Ectodermal cell (in vitro differentiated cells): ENCODE results near the gene USP54.
"Not testable (repeated sequence)": the region's sequence is repeated elsewhere in the genome, so short reads cannot be mapped to it uniquely, and the experiment has no call there.

Source experiments
- H3K27ac ChIP-seq: 2 replicates; pipeline ENCODE4 v1.7.0; 2013; ENCODE audit warnings: mild to moderate bottlenecking, low read depth, low read length; ENCODE audit not compliant: insufficient read depth, poor library complexity, severe bottlenecking
- H3K27me3 ChIP-seq: 2 replicates; pipeline ENCODE4 v1.7.0; 2013; ENCODE audit warnings: mild to moderate bottlenecking, low read length; ENCODE audit not compliant: insufficient read depth, control insufficient read depth, poor library complexity, severe bottlenecking
- H3K36me3 ChIP-seq: one replicate; pipeline ENCODE4 v1.7.0; 2013; ENCODE audit warnings: low read length; ENCODE audit not compliant: control insufficient read depth, insufficient read depth
- H3K4me1 ChIP-seq: one replicate; pipeline ENCODE4 v1.7.0; 2013; ENCODE audit warnings: low read length; ENCODE audit not compliant: control insufficient read depth, insufficient read depth
- H3K4me3 ChIP-seq: 2 replicates; pipeline ENCODE4 v1.7.0; 2013; ENCODE audit warnings: low read depth, low read length, control low read depth; ENCODE audit not compliant: insufficient read depth
- H3K9me3 ChIP-seq: 2 replicates; pipeline ENCODE4 v1.7.0; 2013; ENCODE audit warnings: mild to moderate bottlenecking, low read length, moderate library complexity; ENCODE audit not compliant: control insufficient read depth
- WGBS, 2 experiments: methylation state at CpG; one replicate each; pipeline ENCODE4 v1.1.7; 2013; ENCODE audit warnings: missing lambda C conversion rate in 2 of 2; 5-methylcytosine and 5-hydroxymethylcytosine counted together

USP54 gene

DNA sequence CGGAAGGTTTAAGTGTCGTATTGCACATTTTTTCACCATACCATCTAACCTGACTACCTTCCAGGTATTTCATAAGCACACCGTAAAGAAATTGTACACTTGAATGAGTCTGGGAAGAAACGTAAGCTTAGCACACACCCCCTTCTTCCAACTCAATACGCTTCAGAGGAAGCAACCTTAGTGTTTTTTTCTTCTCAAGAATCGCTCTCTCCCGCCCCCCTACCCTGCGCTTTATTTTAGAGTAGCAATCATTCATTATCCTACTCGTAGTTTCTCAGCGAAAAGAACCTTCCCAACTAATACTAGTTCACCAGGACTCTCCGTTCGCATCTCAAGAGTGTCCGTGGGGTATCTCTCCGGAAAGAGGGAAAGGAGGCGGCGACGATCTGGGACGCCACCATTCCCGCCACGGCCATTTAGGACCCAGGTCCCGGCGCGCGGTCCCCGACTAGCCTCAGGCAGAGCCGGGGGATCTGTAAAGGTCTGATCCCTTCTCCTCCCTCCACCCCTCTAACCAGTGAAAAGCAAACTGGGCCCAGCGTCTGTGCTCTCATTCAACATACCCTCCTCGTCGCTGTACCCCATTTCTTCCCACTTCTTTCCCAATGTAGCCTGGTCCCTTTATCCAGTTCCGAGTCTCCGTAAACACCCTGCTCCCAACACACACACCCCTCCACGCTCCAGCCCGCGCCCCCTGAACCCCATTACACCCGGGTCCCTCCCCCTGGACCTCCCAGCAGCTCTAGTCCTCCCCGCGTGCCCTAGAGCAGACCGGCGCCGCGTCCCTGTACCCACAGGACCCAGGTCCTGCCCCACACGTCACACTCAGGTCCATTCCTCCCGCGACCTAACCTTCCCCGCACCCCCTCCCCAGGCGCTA, 34.1 kb upstream of the USP54 start:
- no peaks in the 10 kb centered on the region for H3K27me3 ChIP-seq
- H3K9me3 ChIP-seq: no peaks in the 10 kb centered on the region
- H3K4me3 ChIP-seq: peak overlapping the region; percentile 60
- H3K4me1 ChIP-seq: no peaks in the 10 kb centered on the region
- no peaks in the 10 kb centered on the region for H3K36me3 ChIP-seq
- 1% methylated on average over 46 of the region's 46 CpGs for WGBS, 2 experiments
- H3K27ac ChIP-seq: peak overlapping the region; percentile 93

DNA sequence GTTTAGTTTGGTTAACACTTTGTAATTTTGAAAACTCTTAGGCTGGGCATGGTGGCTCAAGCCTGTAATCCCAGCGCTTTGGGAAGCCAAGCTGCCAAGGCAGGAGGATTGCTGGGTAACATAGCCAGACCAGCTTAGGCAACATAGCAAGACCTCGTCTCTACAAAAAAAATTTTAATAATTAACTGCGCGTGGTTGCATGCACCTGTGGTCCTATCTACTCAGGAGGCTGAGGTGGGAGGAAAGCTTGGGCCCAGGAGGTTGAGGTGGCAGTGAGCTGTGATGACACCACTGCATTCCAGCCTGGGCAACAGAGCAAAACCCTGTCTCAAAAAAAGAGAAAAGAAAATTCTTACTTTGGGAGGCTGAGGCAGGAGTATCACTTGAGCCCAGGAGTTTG, 31.9 kb upstream of the USP54 start:
- no peaks in the 10 kb centered on the region for H3K9me3 ChIP-seq
- no peak overlapping the region for H3K27ac ChIP-seq
- no peak overlapping the region for H3K4me3 ChIP-seq
- no peaks in the 10 kb centered on the region for H3K36me3 ChIP-seq
- 87 to 97% methylated on average over 4 of the region's 4 CpGs for WGBS, 2 experiments
- H3K4me1 ChIP-seq: no peaks in the 10 kb centered on the region
- H3K27me3 ChIP-seq: no peaks in the 10 kb centered on the region

DNA sequence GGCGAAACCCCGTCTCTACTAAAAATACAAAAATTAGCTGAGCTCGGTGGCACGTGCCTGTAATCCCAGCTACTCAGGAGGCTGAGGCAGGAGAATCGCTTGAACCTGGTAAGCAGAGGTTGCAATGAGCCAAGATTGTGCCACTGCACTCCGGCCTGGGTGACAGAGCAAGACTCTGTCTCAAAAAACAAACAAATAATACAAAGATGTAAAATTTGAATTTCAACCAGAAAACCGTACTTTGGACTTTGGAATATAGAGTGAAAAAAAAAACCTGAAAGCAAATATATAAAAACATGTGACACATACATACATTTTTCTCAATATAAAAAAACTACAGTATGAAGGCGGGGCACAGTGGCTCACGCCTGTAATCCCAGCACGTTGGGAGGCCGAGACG, 29.8 kb upstream of the USP54 start:
- H3K27me3 ChIP-seq, H3K9me3 ChIP-seq, H3K4me1 ChIP-seq, H3K36me3 ChIP-seq, H3K27ac ChIP-seq, H3K4me3 ChIP-seq: not testable (repeated sequence)
- 92 to 96% methylated on average over 11 of the region's 12 CpGs for WGBS, 2 experiments

DNA sequence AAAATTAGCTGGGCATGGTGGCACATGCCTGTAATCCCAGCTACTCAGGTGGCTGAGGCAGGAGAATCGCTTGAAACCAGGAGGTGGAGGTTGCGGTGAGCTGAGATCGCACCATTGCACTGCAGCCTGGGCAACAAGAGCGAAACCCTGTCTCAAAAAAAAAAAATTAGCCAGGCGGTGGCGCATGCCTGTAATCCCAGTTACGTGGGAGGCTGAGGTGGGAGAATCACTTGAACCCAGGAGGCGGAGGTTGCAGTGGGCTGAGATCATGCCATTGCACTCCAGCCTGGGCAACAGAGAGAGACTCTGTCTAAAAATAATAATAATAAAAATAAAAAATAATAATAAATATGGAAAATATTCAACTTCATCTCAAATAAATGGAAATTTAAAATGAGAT, 26.0 kb upstream of the USP54 start:
- not testable (repeated sequence) for H3K9me3 ChIP-seq, H3K36me3 ChIP-seq, H3K27ac ChIP-seq, H3K27me3 ChIP-seq, H3K4me3 ChIP-seq, H3K4me1 ChIP-seq
- WGBS, 2 experiments: 94 to 96% methylated on average over 8 of the region's 8 CpGs

DNA sequence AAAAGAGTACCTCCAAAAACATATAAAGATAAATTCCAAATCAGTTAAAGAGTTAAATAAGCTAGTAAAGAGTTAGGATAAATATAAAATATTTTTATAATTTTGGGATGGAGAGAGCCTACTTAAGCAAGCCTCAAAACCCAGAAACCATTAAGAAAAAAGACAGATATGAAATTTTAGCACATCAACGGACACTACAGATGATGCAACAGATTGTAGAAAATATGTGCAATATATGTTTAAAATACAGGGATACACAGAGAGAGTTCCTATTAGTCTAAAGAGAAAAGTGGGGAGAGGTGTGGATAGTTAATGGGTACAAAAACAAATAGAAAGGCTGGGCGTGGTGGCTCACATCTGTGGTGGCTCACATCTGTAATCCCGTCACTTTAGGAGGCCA, 23.6 kb upstream of the USP54 start:
- 93 to 98% methylated on average over 3 of the region's 3 CpGs for WGBS, 2 experiments
- no peaks in the 10 kb centered on the region for H3K36me3 ChIP-seq
- H3K9me3 ChIP-seq: no peaks in the 10 kb centered on the region
- H3K4me3 ChIP-seq: no peak overlapping the region
- no peaks in the 10 kb centered on the region for H3K4me1 ChIP-seq
- H3K27me3 ChIP-seq: no peaks in the 10 kb centered on the region
- H3K27ac ChIP-seq: no peak overlapping the region

DNA sequence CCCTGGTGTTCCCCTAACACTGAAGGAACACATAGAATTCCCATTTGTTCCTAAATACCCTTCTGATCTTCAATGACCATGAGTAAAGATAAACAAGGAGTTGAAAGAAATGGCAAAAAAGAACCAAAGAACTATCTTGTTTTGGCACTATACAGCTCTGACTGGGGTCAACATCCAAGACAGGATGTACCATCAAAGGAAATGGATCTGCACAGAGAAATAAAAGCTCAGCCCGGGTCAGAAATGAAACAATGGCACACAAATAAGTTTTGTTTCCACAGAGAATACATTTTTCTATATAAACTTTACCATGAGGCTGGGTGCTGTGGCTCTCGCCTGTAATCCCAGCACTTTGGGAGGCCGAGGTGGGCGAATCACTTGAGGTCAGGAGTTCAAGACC, 18.0 kb upstream of the USP54 start:
- H3K36me3 ChIP-seq: no peaks in the 10 kb centered on the region
- no peaks in the 10 kb centered on the region for H3K27me3 ChIP-seq
- 91 to 93% methylated on average over 4 of the region's 4 CpGs for WGBS, 2 experiments
- H3K4me1 ChIP-seq: no peaks in the 10 kb centered on the region
- H3K27ac ChIP-seq: no peak overlapping the region
- no peaks in the 10 kb centered on the region for H3K9me3 ChIP-seq
- no peak overlapping the region for H3K4me3 ChIP-seq

DNA sequence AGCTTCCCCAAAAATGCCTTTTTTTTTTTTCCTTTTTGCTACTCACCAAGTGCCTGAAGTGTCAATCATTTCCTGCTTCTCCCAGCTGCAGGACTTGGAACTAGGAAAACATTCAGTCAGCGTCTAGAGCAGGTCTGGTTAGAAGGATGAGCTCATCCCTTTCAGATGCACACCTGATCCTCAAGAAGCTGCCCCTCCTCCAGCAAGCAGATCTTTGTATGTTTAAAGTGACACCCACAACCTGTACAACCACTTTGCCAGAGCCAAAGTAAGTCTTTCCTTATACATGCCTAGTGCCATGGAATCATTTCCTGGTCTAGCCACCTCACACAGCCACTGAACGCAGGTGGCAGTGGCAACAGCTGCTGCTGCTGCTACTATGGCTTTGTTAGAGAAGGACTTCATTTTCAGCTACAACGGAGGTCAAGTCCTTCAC, 10.4 kb upstream of the USP54 start:
- Histone ChIP-seq H3K27me3 (no peaks in the 10 kb centered on the region), H3K9me3 (no peaks in the 10 kb centered on the region), H3K4me3 (no peak overlapping the region), H3K4me1 (no peaks in the 10 kb centered on the region), H3K36me3 (no peaks in the 10 kb centered on the region), H3K27ac (no peak overlapping the region)
- WGBS, 2 experiments: 54 to 55% methylated on average over 3 of the region's 3 CpGs

DNA sequence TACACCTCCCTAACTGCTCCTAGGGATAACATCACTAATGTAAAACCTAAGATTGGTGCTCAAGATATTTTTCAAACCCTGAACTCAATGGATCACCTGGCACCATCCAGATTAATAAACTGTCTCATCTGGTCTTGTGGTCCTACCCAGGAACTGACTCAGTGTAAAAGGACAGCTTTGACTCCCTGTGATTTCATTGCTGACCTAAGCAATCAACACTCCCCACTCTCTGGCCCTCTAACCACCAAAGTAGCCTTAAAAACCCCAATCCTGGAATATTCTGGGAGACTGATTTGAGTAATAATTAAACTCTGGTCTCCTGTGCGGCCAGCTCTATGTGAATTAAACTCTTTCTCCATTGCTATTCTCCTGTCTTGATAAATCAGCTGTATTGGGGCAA, 6.2 kb upstream of the USP54 start:
- peaks cover under 1% of the 10 kb centered on the region for H3K4me1 ChIP-seq

DNA sequence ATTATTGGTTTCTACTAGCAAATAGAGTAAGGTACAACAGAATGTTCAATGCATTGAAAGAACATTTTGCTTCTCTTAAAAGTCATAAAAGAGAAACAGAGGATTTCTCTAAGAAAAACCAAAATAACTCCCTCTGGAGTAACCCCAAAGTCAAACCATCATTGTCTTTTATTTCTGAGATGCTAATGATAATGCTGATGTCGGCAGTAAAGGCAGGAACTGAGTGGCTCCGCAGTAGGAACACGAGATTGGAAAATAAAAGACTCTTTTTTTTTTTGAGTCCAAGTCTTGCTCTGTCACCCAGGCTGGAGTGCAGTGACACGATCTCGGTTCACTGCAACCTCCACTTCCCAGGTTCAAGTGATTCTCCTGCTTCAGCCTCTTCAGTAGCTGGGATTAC, 2.7 kb upstream of the USP54 start:
- Histone ChIP-seq H3K27ac (no peak overlapping the region), H3K4me3 (no peak overlapping the region)

More for the DNA sequence above, 6.2 kb upstream of the USP54 start:
- no peak overlapping the region for H3K27ac ChIP-seq
- no peaks in the 10 kb centered on the region for H3K27me3 ChIP-seq
- WGBS, 2 experiments: 92 to 94% methylated on average over 1 of the region's 1 CpG
- no peak overlapping the region for H3K4me3 ChIP-seq
- no peaks in the 10 kb centered on the region for H3K9me3 ChIP-seq
- no peaks in the 10 kb centered on the region for H3K36me3 ChIP-seq

DNA sequence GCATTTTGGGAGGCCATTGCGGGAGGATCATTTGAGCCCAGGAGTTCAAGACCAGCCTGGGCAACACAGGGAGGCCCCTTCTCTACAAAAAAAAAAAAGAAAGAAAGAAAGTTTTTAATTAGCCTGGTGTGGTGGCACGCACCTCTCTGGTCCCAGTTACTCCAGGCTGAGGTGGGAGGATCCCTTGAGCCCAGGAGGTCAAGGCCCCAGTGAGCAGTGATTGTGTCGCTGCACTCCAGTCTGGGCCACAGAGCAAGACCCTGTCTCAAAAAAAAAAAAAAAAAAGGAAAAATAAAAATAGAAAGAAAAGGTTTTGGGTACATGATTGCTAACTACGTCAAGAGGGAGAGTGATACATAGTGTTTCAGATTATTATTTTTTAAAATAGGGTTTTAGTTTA, 2.0 kb upstream of the USP54 start:
- Histone ChIP-seq H3K4me1 (peaks cover 27% of the 10 kb centered on the region), H3K4me3 (no peak overlapping the region), H3K36me3 (no peaks in the 10 kb centered on the region), H3K27me3 (no peaks in the 10 kb centered on the region), H3K9me3 (no peaks in the 10 kb centered on the region), H3K27ac (no peak overlapping the region)
- 94 to 95% methylated on average over 4 of the region's 4 CpGs for WGBS, 2 experiments

More for the DNA sequence above, 2.7 kb upstream of the USP54 start:
- no peaks in the 10 kb centered on the region for H3K27me3 ChIP-seq
- H3K36me3 ChIP-seq: no peaks in the 10 kb centered on the region
- 82 to 88% methylated on average over 5 of the region's 5 CpGs for WGBS, 2 experiments
- peaks cover 27% of the 10 kb centered on the region for H3K4me1 ChIP-seq
- no peaks in the 10 kb centered on the region for H3K9me3 ChIP-seq
